GM23338 (cell line): Measurements from ENCODE around the gene GPR158. TPM values are rescaled to one million over a fixed set of nuclear protein-coding genes. Genes with fewer than 3 reads are reported as not detected.

Source experiments
- ATAC-seq: fragments of 200-7000 bp; cut with Tn5 transposase; 3 replicates; pipeline ENCODE4 v1.9.1; 2020
- DNase-seq: peaks from one replicate; pipeline ENCODE4 v3.0.0-alpha.2; 2015; ENCODE audit warnings: low spot score
- H2AFZ ChIP-seq: fragments of 200-600 bp; sonication (generic); 2 replicates; pipeline ENCODE4 v1.8.0; 2016; ENCODE audit warnings: antibody characterized with exemption, mild to moderate bottlenecking, moderate library complexity
- H3F3A ChIP-seq: fragments of 200-600 bp; sonication (generic); replicated peaks from 2 replicates; pipeline ENCODE4 v1.8.0; 2017; ENCODE audit warnings: antibody characterized with exemption, mixed run types, low read depth
- H3K27ac ChIP-seq: fragments of 200-600 bp; sonication (generic); 2 replicates; pipeline ENCODE4 v1.6.1; 2016; ENCODE audit warnings: low read depth
- H3K27me3 ChIP-seq: fragments of 200-600 bp; sonication (generic); 2 replicates; pipeline ENCODE4 v1.8.0; 2016; ENCODE audit warnings: mild to moderate bottlenecking, mixed run types, moderate library complexity; ENCODE audit not compliant: insufficient read depth
- H3K36me3 ChIP-seq: fragments of 200-600 bp; sonication (generic); 2 replicates; pipeline ENCODE4 v1.8.0; 2016; ENCODE audit warnings: mild to moderate bottlenecking; ENCODE audit not compliant: insufficient read depth
- H3K4me1 ChIP-seq: fragments of 200-600 bp; sonication (generic); 2 replicates; pipeline ENCODE4 v1.8.0; 2016; ENCODE audit warnings: mild to moderate bottlenecking, moderate library complexity; ENCODE audit not compliant: insufficient read depth
- H3K4me2 ChIP-seq: fragments of 200-600 bp; sonication (generic); 2 replicates; pipeline ENCODE4 v1.7.1; 2017; ENCODE audit warnings: mixed run types
- H3K4me3 ChIP-seq: fragments of 200-600 bp; sonication (generic); 2 replicates; pipeline ENCODE4 v1.6.1; 2016; ENCODE audit warnings: mixed run types
- H3K79me2 ChIP-seq: fragments of 200-600 bp; sonication (generic); replicated peaks from 2 replicates; pipeline ENCODE4 v1.8.0; 2017; ENCODE audit warnings: mild to moderate bottlenecking; ENCODE audit not compliant: insufficient read depth
- H3K9me2 ChIP-seq: fragments of 200-600 bp; sonication (generic); 2 replicates; pipeline ENCODE4 v1.8.0; 2017; ENCODE audit not compliant: insufficient read depth
- H4K20me1 ChIP-seq: fragments of 200-600 bp; sonication (generic); replicated peaks from 2 replicates; pipeline ENCODE4 v1.8.0; 2017; ENCODE audit warnings: mild to moderate bottlenecking; ENCODE audit not compliant: insufficient read depth
- H3K27ac Mint-ChIP-seq: 2 replicates; pipeline ENCODE4 v1.8.0; 2020; ENCODE audit warnings: inconsistent platforms, mild to moderate bottlenecking, moderate library complexity, mixed read lengths
- H3K27me3 Mint-ChIP-seq: 3 replicates; pipeline ENCODE4 v1.8.0; 2022; ENCODE audit warnings: low read depth, mild to moderate bottlenecking, moderate library complexity, mixed read lengths, inconsistent platforms; ENCODE audit not compliant: insufficient read depth, poor library complexity
- H3K36me3 Mint-ChIP-seq: 3 replicates; pipeline ENCODE4 v1.8.0; 2021; ENCODE audit warnings: low read depth, mild to moderate bottlenecking, inconsistent platforms, moderate library complexity, mixed read lengths
- H3K4me1 Mint-ChIP-seq: 3 replicates; pipeline ENCODE4 v1.8.0; 2020; ENCODE audit warnings: mild to moderate bottlenecking, inconsistent platforms, mixed read lengths
- H3K4me3 Mint-ChIP-seq: 3 replicates; pipeline ENCODE4 v1.8.0; 2021; ENCODE audit warnings: moderate library complexity, mild to moderate bottlenecking, inconsistent platforms, mixed read lengths
- H3K9me3 Mint-ChIP-seq: 3 replicates; pipeline ENCODE4 v1.8.0; 2020; ENCODE audit warnings: moderate library complexity, mild to moderate bottlenecking, inconsistent platforms, mixed read lengths
- CREB1 ChIP-seq: fragments of 250-450 bp; sonication (Bioruptor Pico); IDR thresholded peaks from 2 replicates; pipeline ENCODE4 v1.5.0; 2020; ENCODE audit warnings: low read depth, mild to moderate bottlenecking, moderate library complexity
- CTCF ChIP-seq, 2 experiments: fragments of 200-600 bp in 1 of 2; sonication (generic) in 1 of 2; conservative IDR thresholded peaks; 2 replicates each; pipeline versions ENCODE4 v1.5.1 to v1.6.1; 2016 to 2017; ENCODE audit warnings: antibody characterized with exemption in 2 of 2, low read depth in 2 of 2, mild to moderate bottlenecking in 2 of 2, moderate library complexity in 1 of 2
- ETS1 ChIP-seq: IDR thresholded peaks from 2 replicates; pipeline ENCODE4 v1.6.1; 2016; ENCODE audit warnings: antibody characterized with exemption
- EZH2 ChIP-seq: fragments of 200-600 bp; sonication (generic); IDR thresholded peaks from one replicate; pipeline ENCODE4 v1.8.0; 2017; ENCODE audit warnings: antibody characterized with exemption, mild to moderate bottlenecking, low read depth; ENCODE audit not compliant: unreplicated experiment
- EZH2phosphoT487 ChIP-seq: fragments of 200-600 bp; sonication (generic); IDR thresholded peaks from one replicate; pipeline ENCODE4 v1.8.1; 2018; ENCODE audit warnings: antibody characterized with exemption; ENCODE audit not compliant: unreplicated experiment
- JUNB ChIP-seq: IDR thresholded peaks from one replicate; pipeline ENCODE4 v1.6.1; 2016; ENCODE audit warnings: antibody characterized with exemption; ENCODE audit not compliant: unreplicated experiment
- NANOG ChIP-seq: IDR thresholded peaks from 2 replicates; pipeline ENCODE4 v1.6.1; 2016; ENCODE audit warnings: antibody characterized with exemption, borderline replicate concordance
- POLR2AphosphoS5 ChIP-seq: IDR thresholded peaks from 2 replicates; pipeline ENCODE4 v1.6.1; 2016; ENCODE audit warnings: antibody characterized with exemption, low read depth
- REST ChIP-seq: IDR thresholded peaks from one replicate; pipeline ENCODE4 v1.6.1; 2018; ENCODE audit warnings: antibody characterized with exemption; ENCODE audit not compliant: unreplicated experiment
- ZNF114 ChIP-seq: fragments of 250-450 bp; sonication (Bioruptor Pico); IDR thresholded peaks from 2 replicates; pipeline ENCODE4 v1.5.0; 2020; ENCODE audit warnings: mild to moderate bottlenecking, moderate library complexity
- ZNF331 ChIP-seq: fragments of 250-450 bp; sonication (Bioruptor Pico); IDR thresholded peaks from 2 replicates; pipeline ENCODE4 v1.5.0; 2020; ENCODE audit warnings: low read depth, mild to moderate bottlenecking, moderate library complexity
- polyA plus RNA-seq: library from polyadenylated mRNA; unstranded; fragments of >200 nt; fragmentation: Nextera tagmentation; extraction: Ambion mirVana; gene quantifications from 2 replicates; pipeline ENCODE4 v1.2.1, GENCODE V29; 2016
- total RNA-seq: library from RNA; depleted of rRNA; stranded (reverse); fragments of >200 nt; shearing (Covaris generic); gene quantifications from 2 replicates; pipeline ENCODE4 v1.2.3, GENCODE V29; 2014

The GPR158 gene
- total and polyA plus RNA-seq, 2 experiments from 2014 or later: 0.13 to 1.5 TPM

GRCh38 chr10:25578061-25578460, 403.3 kb downstream of the GPR158 start (continued):
- TF ChIP-seq REST (no peak), POLR2AphosphoS5 (no peak), EZH2 (no peak), CREB1 (CRISPR knock-in tag) (no peak), ZNF114 (no peak), ETS1 (no peak), NANOG (no peak), CTCF (conservative IDR thresholded peaks at IDR 0.05; ENCODE audit: low read depth in 2 of 2) (no peak)

GRCh38 chr10:25582961-25583360, 408.2 kb downstream of the GPR158 start:
- H3K27ac Mint-ChIP-seq: no peak overlapping the region
- no peak for DNase-seq
- H3K4me1 ChIP-seq: no peaks in the 10 kb centered on the region
- no peak overlapping the region for H3K4me3 ChIP-seq
- TF ChIP-seq ZNF331 (CRISPR knock-in tag) (no peak), ETS1 (no peak), REST (no peak), JUNB (no peak), EZH2phosphoT487 (no peak), ZNF114 (no peak), POLR2AphosphoS5 (no peak), CREB1 (CRISPR knock-in tag) (no peak)
- no peak for ATAC-seq
- H3K36me3 ChIP-seq: no peaks in the 10 kb centered on the region
- H3K36me3 Mint-ChIP-seq: peaks cover 10% of the 10 kb centered on the region; the same call in 2 of the 3 replicates
- H3F3A ChIP-seq: no peaks in the 10 kb centered on the region
- H3K27ac ChIP-seq: no peak overlapping the region
- H2AFZ ChIP-seq: no peak overlapping the region
- no peaks in the 10 kb centered on the region for H3K27me3 ChIP-seq
- H4K20me1 ChIP-seq: no peaks in the 10 kb centered on the region
- H3K27me3 Mint-ChIP-seq: no peaks in the 10 kb centered on the region
- 0 out of 3 replicates have a peak, but pooled peaks cover 5% of the 10 kb centered on the region for H3K9me3 Mint-ChIP-seq
- no peaks in the 10 kb centered on the region for H3K4me1 Mint-ChIP-seq
- H3K4me3 Mint-ChIP-seq: no peak overlapping the region
- H3K9me2 ChIP-seq: no peaks in the 10 kb centered on the region
- H3K4me2 ChIP-seq: no peak overlapping the region
- no peaks in the 10 kb centered on the region for H3K79me2 ChIP-seq
